Caco-2 (cell line): ENCODE results near the gene ZBTB16. TPM values are rescaled to one million over a fixed set of nuclear protein-coding genes. Genes with fewer than 3 reads are reported as not detected.

Experiments used
- BruUV-seq: library from RNA; stranded (reverse); fragments of 400-500 nt; replicated peaks from 2 replicates; lab custom pipeline; 2021; lab: Mats Ljungman, UMichigan
- CTCF ChIA-PET: fragments of 300-600 bp; sonication (Branson Sonifier 250); formaldehyde crosslinking; loops from one replicate; lab custom pipeline; 2022; ENCODE audit warnings: antibody characterized with exemption; lab: Charles Lee
- POLR2A ChIA-PET: fragments of 300-600 bp; sonication (Branson Sonifier 250); formaldehyde crosslinking; loops from one replicate; lab custom pipeline; 2022; ENCODE audit warnings: antibody characterized with exemption; lab: Charles Lee
- DNase-seq, 2 experiments: peaks; one replicate each; pipeline versions ENCODE4 v3.0.0 to v3.0.0-alpha.2; 2020 to 2022
- H3K27me3 ChIP-seq: replicated peaks from 2 replicates; pipeline ENCODE4 v1.6.0; 2011; ENCODE audit warnings: low read length; ENCODE audit not compliant: control insufficient read depth, insufficient read depth
- H3K36me3 ChIP-seq: 2 replicates; pipeline ENCODE4 v1.5.1; 2011; ENCODE audit warnings: low read length; ENCODE audit not compliant: control insufficient read depth, insufficient read depth
- H3K4me1 ChIP-seq: fragments of 250-450 bp; sonication (Bioruptor Pico); 2 replicates; pipeline ENCODE4 v1.5.1; 2020; ENCODE audit warnings: mild to moderate bottlenecking
- H3K4me3 ChIP-seq: 2 replicates; pipeline ENCODE4 v1.5.1; 2011; ENCODE audit warnings: low read depth, mild to moderate bottlenecking, control low read depth, low read length
- H3K9me3 ChIP-seq: fragments of 250-450 bp; sonication (Bioruptor Pico); 2 replicates; pipeline ENCODE4 v1.5.1; 2020; ENCODE audit warnings: mild to moderate bottlenecking, moderate library complexity
- H3K27ac Mint-ChIP-seq: one replicate; pipeline ENCODE4 v1.8.0; 2022; ENCODE audit warnings: mixed read lengths; ENCODE audit not compliant: unreplicated experiment
- H3K27me3 Mint-ChIP-seq: one replicate; pipeline ENCODE4 v1.8.0; 2022; ENCODE audit warnings: mixed read lengths; ENCODE audit not compliant: insufficient read depth, unreplicated experiment
- H3K36me3 Mint-ChIP-seq: one replicate; pipeline ENCODE4 v1.8.0; 2022; ENCODE audit warnings: mild to moderate bottlenecking, mixed read lengths; ENCODE audit not compliant: insufficient read depth, unreplicated experiment
- H3K4me1 Mint-ChIP-seq: one replicate; pipeline ENCODE4 v1.8.0; 2022; ENCODE audit warnings: low read depth, mixed read lengths; ENCODE audit not compliant: unreplicated experiment
- H3K4me3 Mint-ChIP-seq: one replicate; pipeline ENCODE4 v1.8.0; 2022; ENCODE audit warnings: mild to moderate bottlenecking, moderate library complexity, mixed read lengths; ENCODE audit not compliant: unreplicated experiment
- H3K9me3 Mint-ChIP-seq: one replicate; pipeline ENCODE4 v1.8.0; 2022; ENCODE audit warnings: mixed read lengths; ENCODE audit not compliant: unreplicated experiment
- CTCF ChIP-seq, 2 experiments: fragments of 200-600 bp in 1 of 2; IDR thresholded peaks; 1 replicate in 1 of 2; 2 replicates in 1 of 2; pipeline versions ENCODE4 v1.5.1 to v1.8.0; 2011 to 2022; ENCODE audit warnings: antibody characterized with exemption in 1 of 2, control low read depth in 1 of 2, inconsistent platforms in 1 of 2, low read depth in 1 of 2, low read length in 1 of 2, mild to moderate bottlenecking in 1 of 2, moderate library complexity in 1 of 2; ENCODE audit not compliant: insufficient read depth in 1 of 2, severe bottlenecking in 1 of 2, unreplicated experiment in 1 of 2
- intact Hi-C: fragments of 100-400 bp; cut with micrococcal nuclease; formaldehyde crosslinking; loops from one replicate; pipeline ENCODE4 v1.10.0; 2022; ENCODE audit not compliant: unreplicated experiment
- total RNA-seq: library from RNA; stranded (reverse); gene quantifications from 2 replicates; pipeline ENCODE4 v1.2.3, GENCODE V29; 2022

ZBTB16 gene
- total RNA-seq, 1 experiment from 2014 or later, result 12.7 TPM

- CTCF ChIA-PET, result interaction anchor here (0.7 kb wide), 1 partner anchor 61 kb away, joined by 3 read pairs; no protein-coding TSS in a partner anchor
Observed at GRCh38 chr11:114176321-114176720, 116.8 kb downstream of the ZBTB16 start.

GRCh38 chr11:114178656-114179055, 119.1 kb downstream of the ZBTB16 start:
- H3K4me1 ChIP-seq, result peaks cover 22% of the 10 kb centered on the region
- CTCF ChIA-PET, result interaction anchor here (0.6 to 2.0 kb wide), 11 partner anchors 43 to 183 kb away, joined by 3 to 12 read pairs (median 5); partner anchors contain the start of gene ZBTB16
- H3K27ac Mint-ChIP-seq, result no peak overlapping the region
- no peaks in the 10 kb centered on the region for H3K9me3 Mint-ChIP-seq
- DNase-seq, result no peak
- no peaks in the 10 kb centered on the region for H3K9me3 ChIP-seq
- no peak for TF ChIP-seq CTCF (IDR thresholded peaks at IDR 0.05; ENCODE audit: insufficient read depth in 1 of 2, low read depth in 1 of 2, low read length in 1 of 2, severe bottlenecking in 1 of 2, unreplicated experiment in 1 of 2)
- BruUV-seq, result no TSS peak
- H3K36me3 ChIP-seq, result no peaks in the 10 kb centered on the region
- peaks cover 25% of the 10 kb centered on the region for H3K4me1 Mint-ChIP-seq
- intact Hi-C loops, result loop anchor here (1.0 kb wide), 4 partner anchors 32 to 119 kb away; partner anchors contain the start of gene ZBTB16
- POLR2A ChIA-PET, result interaction anchor here (0.5 to 0.7 kb wide), 3 partner anchors 61 to 318 kb away, joined by 3 to 5 read pairs (median 3); no protein-coding TSS in a partner anchor
- no peak overlapping the region for H3K4me3 Mint-ChIP-seq
- no peak overlapping the region for H3K4me3 ChIP-seq
- no peaks in the 10 kb centered on the region for H3K27me3 Mint-ChIP-seq
- H3K27me3 ChIP-seq, result no peaks in the 10 kb centered on the region
- no peaks in the 10 kb centered on the region for H3K36me3 Mint-ChIP-seq

More at GRCh38 chr11:114176321-114176720, 116.8 kb downstream of the ZBTB16 start:
- TF ChIP-seq CTCF (IDR thresholded peaks at IDR 0.05; ENCODE audit: insufficient read depth in 1 of 2, low read depth in 1 of 2, low read length in 1 of 2, severe bottlenecking in 1 of 2, unreplicated experiment in 1 of 2), result no peak
- Mint-ChIP-seq H3K27me3 (no peaks in the 10 kb centered on the region), H3K36me3 (no peaks in the 10 kb centered on the region), H3K9me3 (no peaks in the 10 kb centered on the region), H3K27ac (no peak overlapping the region), H3K4me3 (no peak overlapping the region), H3K4me1 (peaks cover 25% of the 10 kb centered on the region)
- peaks cover 25% of the 10 kb centered on the region for H3K4me1 ChIP-seq
- intact Hi-C loops, result no loop called here
- no peak overlapping the region for H3K4me3 ChIP-seq
- BruUV-seq, result no TSS peak
- 0 out of 2 replicates have a peak, but pooled peaks cover 2% of the 10 kb centered on the region for H3K36me3 ChIP-seq
- H3K27me3 ChIP-seq, result no peaks in the 10 kb centered on the region
- no peak for DNase-seq
- H3K9me3 ChIP-seq, result no peaks in the 10 kb centered on the region
- POLR2A ChIA-PET, result no interaction called here

- Mint-ChIP-seq H3K27me3 (no peaks in the 10 kb centered on the region), H3K4me1 (peaks cover 25% of the 10 kb centered on the region), H3K9me3 (no peaks in the 10 kb centered on the region), H3K27ac (no peak overlapping the region), H3K4me3 (no peak overlapping the region), H3K36me3 (no peaks in the 10 kb centered on the region)
- TF ChIP-seq CTCF (IDR thresholded peaks at IDR 0.05; ENCODE audit: insufficient read depth in 1 of 2, low read depth in 1 of 2, low read length in 1 of 2, severe bottlenecking in 1 of 2, unreplicated experiment in 1 of 2), result no peak
- ChIA-PET CTCF (interaction anchor here (0.6 to 2.0 kb wide), 12 partner anchors 14 to 184 kb away, joined by 3 to 12 read pairs (median 4); partner anchors contain the start of gene ZBTB16), POLR2A (interaction anchor here (0.5 to 0.7 kb wide), 3 partner anchors 62 to 319 kb away, joined by 3 to 5 read pairs (median 3); no protein-coding TSS in a partner anchor)
- no peaks in the 10 kb centered on the region for H3K36me3 ChIP-seq
- no peak overlapping the region for H3K4me3 ChIP-seq
- intact Hi-C loops, result loop anchor here (1.0 kb wide), 4 partner anchors 31 to 120 kb away; partner anchors contain the start of gene ZBTB16
- peaks cover 22% of the 10 kb centered on the region for H3K4me1 ChIP-seq
- H3K27me3 ChIP-seq, result no peaks in the 10 kb centered on the region
- BruUV-seq, result no TSS peak
- DNase-seq, result peak; percentile 67 to 83
- no peaks in the 10 kb centered on the region for H3K9me3 ChIP-seq
Observed at GRCh38 chr11:114179234-114179941, 119.9 kb downstream of the ZBTB16 start.
